ENCODE data around the gene DIP2C.
"Not testable (repeated sequence)": the region's sequence is repeated elsewhere in the genome, so short reads cannot be mapped to it uniquely, and the experiment has no call there.

DIP2C gene

GRCh38 chr10:350981-351501 lies 338.4 kb downstream of the DIP2C start:
- DNase-seq: no peak
- ATAC-seq: no peak
- no peak overlapping the region for H3K27ac Mint-ChIP-seq
- H3K4me1 Mint-ChIP-seq: peaks cover 17% of the 10 kb centered on the region
- no peaks in the 10 kb centered on the region for H3K36me3 Mint-ChIP-seq (ENCODE audit: low read depth)
- no peak overlapping the region for H3K4me3 Mint-ChIP-seq
- H3K27me3 Mint-ChIP-seq: no peaks in the 10 kb centered on the region
- no peaks in the 10 kb centered on the region for H3K9me3 Mint-ChIP-seq

- H3K9me3 Mint-ChIP-seq: no peaks in the 10 kb centered on the region
- ATAC-seq: no peak
These were observed 340.4 kb downstream of the DIP2C start for GRCh38 chr10:349081-349480.

GRCh38 chr10:348456-348855 lies 341.0 kb downstream of the DIP2C start:
- Mint-ChIP-seq H3K27ac (no peak overlapping the region), H3K9me3 (no peaks in the 10 kb centered on the region), H3K36me3 (ENCODE audit: low read depth) (no peaks in the 10 kb centered on the region), H3K4me3 (no peak overlapping the region), H3K4me1 (peaks cover 17% of the 10 kb centered on the region), H3K27me3 (no peaks in the 10 kb centered on the region)
- ATAC-seq: no peak
- DNase-seq: no peak

More at GRCh38 chr10:349081-349480, 340.4 kb downstream of the DIP2C start:
- Mint-ChIP-seq H3K4me1 (peaks cover 17% of the 10 kb centered on the region), H3K27me3 (no peaks in the 10 kb centered on the region), H3K36me3 (ENCODE audit: low read depth) (no peaks in the 10 kb centered on the region), H3K4me3 (no peak overlapping the region), H3K27ac (no peak overlapping the region)
- no peak for DNase-seq

GRCh38 chr10:347774-348173 lies 341.7 kb downstream of the DIP2C start:
- H3K4me1 Mint-ChIP-seq: peaks cover 15% of the 10 kb centered on the region
- not testable (repeated sequence) for ATAC-seq; H3K36me3 Mint-ChIP-seq (ENCODE audit: low read depth); H3K4me3 Mint-ChIP-seq; H3K27ac Mint-ChIP-seq; H3K27me3 Mint-ChIP-seq; DNase-seq; H3K9me3 Mint-ChIP-seq

- H3K36me3 Mint-ChIP-seq (ENCODE audit: low read depth); H3K9me3 Mint-ChIP-seq; DNase-seq; H3K4me3 Mint-ChIP-seq; H3K27me3 Mint-ChIP-seq; H3K4me1 Mint-ChIP-seq; H3K27ac Mint-ChIP-seq; ATAC-seq: not testable (repeated sequence)
These were observed 342.3 kb downstream of the DIP2C start for GRCh38 chr10:347190-347589.

GRCh38 chr10:344582-345200 lies 344.8 kb downstream of the DIP2C start:
- Mint-ChIP-seq H3K4me3 (no peak overlapping the region), H3K4me1 (no peaks in the 10 kb centered on the region), H3K27ac (no peak overlapping the region), H3K27me3 (no peaks in the 10 kb centered on the region), H3K36me3 (ENCODE audit: low read depth) (no peaks in the 10 kb centered on the region), H3K9me3 (no peaks in the 10 kb centered on the region)
- ATAC-seq (no peak), DNase-seq (no peak)

- no peaks in the 10 kb centered on the region for H3K36me3 Mint-ChIP-seq (ENCODE audit: low read depth)
- H3K4me3 Mint-ChIP-seq: no peak overlapping the region
- H3K27me3 Mint-ChIP-seq: no peaks in the 10 kb centered on the region
- peaks cover 2% of the 10 kb centered on the region for H3K4me1 Mint-ChIP-seq
- H3K9me3 Mint-ChIP-seq: no peaks in the 10 kb centered on the region
- H3K27ac Mint-ChIP-seq: no peak overlapping the region
- DNase-seq (no peak), ATAC-seq (no peak)
These were observed 345.9 kb downstream of the DIP2C start for GRCh38 chr10:343231-344220.

- Mint-ChIP-seq H3K27me3 (no peaks in the 10 kb centered on the region), H3K4me3 (no peak overlapping the region), H3K27ac (no peak overlapping the region), H3K4me1 (peaks cover 5% of the 10 kb centered on the region), H3K9me3 (no peaks in the 10 kb centered on the region), H3K36me3 (ENCODE audit: low read depth) (no peaks in the 10 kb centered on the region)
- DNase-seq (no peak), ATAC-seq (no peak)
These were observed 348.3 kb downstream of the DIP2C start for GRCh38 chr10:341081-341740.

GRCh38 chr10:340646-341045 lies 348.8 kb downstream of the DIP2C start:
- no peaks in the 10 kb centered on the region for H3K9me3 Mint-ChIP-seq
- H3K4me1 Mint-ChIP-seq: peaks cover 5% of the 10 kb centered on the region
- ATAC-seq: no peak
- H3K27me3 Mint-ChIP-seq: no peaks in the 10 kb centered on the region
- no peak overlapping the region for H3K4me3 Mint-ChIP-seq
- no peak for DNase-seq
- H3K36me3 Mint-ChIP-seq (ENCODE audit: low read depth): no peaks in the 10 kb centered on the region
- H3K27ac Mint-ChIP-seq: no peak overlapping the region

- Mint-ChIP-seq H3K27me3 (no peaks in the 10 kb centered on the region), H3K27ac (no peak overlapping the region), H3K9me3 (no peaks in the 10 kb centered on the region), H3K36me3 (ENCODE audit: low read depth) (no peaks in the 10 kb centered on the region), H3K4me3 (no peak overlapping the region), H3K4me1 (peaks cover 8% of the 10 kb centered on the region)
- DNase-seq: no peak
- ATAC-seq: no peak
These were observed 350.5 kb downstream of the DIP2C start for GRCh38 chr10:339038-339391.

- no peak for ATAC-seq
- Mint-ChIP-seq H3K4me1 (peaks cover 14% of the 10 kb centered on the region), H3K9me3 (no peaks in the 10 kb centered on the region), H3K36me3 (ENCODE audit: low read depth) (no peaks in the 10 kb centered on the region), H3K4me3 (no peak overlapping the region), H3K27me3 (no peaks in the 10 kb centered on the region), H3K27ac (no peak overlapping the region)
- no peak for DNase-seq
These were observed 351.1 kb downstream of the DIP2C start for GRCh38 chr10:338171-339037.

GRCh38 chr10:336247-336646 lies 353.2 kb downstream of the DIP2C start:
- Mint-ChIP-seq H3K4me3 (no peak overlapping the region), H3K27ac (no peak overlapping the region), H3K36me3 (ENCODE audit: low read depth) (no peaks in the 10 kb centered on the region), H3K4me1 (peaks cover 33% of the 10 kb centered on the region), H3K9me3 (no peaks in the 10 kb centered on the region), H3K27me3 (no peaks in the 10 kb centered on the region)
- ATAC-seq (no peak), DNase-seq (no peak)

- no peaks in the 10 kb centered on the region for H3K36me3 Mint-ChIP-seq (ENCODE audit: low read depth)
- DNase-seq (no peak), ATAC-seq (no peak)
- no peaks in the 10 kb centered on the region for H3K27me3 Mint-ChIP-seq
- H3K27ac Mint-ChIP-seq: no peak overlapping the region
- H3K4me3 Mint-ChIP-seq: no peak overlapping the region
- H3K4me1 Mint-ChIP-seq: peaks cover 35% of the 10 kb centered on the region
- no peaks in the 10 kb centered on the region for H3K9me3 Mint-ChIP-seq
These were observed 354.2 kb downstream of the DIP2C start for GRCh38 chr10:335151-335800.
